ENCODE measurements around the gene ASTN1.

Gene ASTN1

DNA sequence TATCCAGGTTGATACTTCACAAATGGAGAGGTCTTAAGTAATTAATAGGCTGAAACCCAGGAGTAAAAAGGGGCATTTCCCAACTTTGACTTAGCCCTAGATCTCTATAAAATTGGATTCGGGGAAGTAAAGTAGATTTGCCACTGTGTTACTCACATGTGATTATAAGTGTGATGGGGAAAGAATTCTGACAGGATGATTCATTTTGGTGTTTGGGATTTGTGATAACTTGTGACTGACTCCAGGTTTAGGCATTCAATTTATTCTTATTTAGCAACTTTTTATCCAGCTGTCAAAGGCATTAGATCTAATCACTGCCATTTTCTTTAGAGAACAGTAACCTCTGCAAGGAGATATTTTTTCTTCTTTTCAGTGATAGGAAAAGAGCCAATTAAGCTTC lies 175.5 kb downstream of the ASTN1 start:
- H3K4me3 ChIP-seq (ENCODE audit: low read length in 2 of 2) = no peak overlapping the region
- no peaks in the 10 kb centered on the region for H3K4me1 ChIP-seq (ENCODE audit: control insufficient read depth, insufficient read depth, low read length)
- peaks cover 0 to under 1% of the 10 kb centered on the region in 2 donors for H3K27me3 ChIP-seq (ENCODE audit: control insufficient read depth in 1 of 2, insufficient read depth in 2 of 2, low read length in 2 of 2)
- no peaks in the 10 kb centered on the region for H3K36me3 ChIP-seq (ENCODE audit: control insufficient read depth in 2 of 2, insufficient read depth in 2 of 2, low read length in 2 of 2)
- H3K9ac ChIP-seq (ENCODE audit: low read length in 2 of 2) = no peak overlapping the region
- no peaks in the 10 kb centered on the region for H3K9me3 ChIP-seq (ENCODE audit: control insufficient read depth in 2 of 2, low read length in 2 of 2)
- H3K27ac ChIP-seq (ENCODE audit: low read length) = no peak overlapping the region

DNA sequence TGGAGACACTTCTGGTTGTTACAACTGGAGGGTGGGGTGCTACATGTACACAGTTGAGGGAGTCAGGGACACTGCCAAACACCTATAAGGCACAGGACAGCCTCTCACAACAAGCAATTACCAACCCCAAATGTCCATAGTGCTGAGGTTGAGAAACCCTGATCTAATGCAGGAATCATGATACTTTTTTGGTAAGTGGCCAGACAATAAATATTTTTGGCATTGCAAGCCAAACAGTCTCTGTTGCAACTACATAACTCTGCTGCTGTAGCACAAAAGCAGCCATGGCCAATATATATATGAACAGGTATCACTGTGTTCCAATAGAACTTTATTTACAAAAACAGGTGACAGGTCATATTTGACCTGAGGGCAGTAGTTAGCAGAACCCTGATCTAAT lies 177.5 kb downstream of the ASTN1 start:
- Histone ChIP-seq H3K9ac (ENCODE audit: low read length in 2 of 2) (no peak overlapping the region), H3K4me1 (ENCODE audit: control insufficient read depth, insufficient read depth, low read length) (no peaks in the 10 kb centered on the region), H3K27ac (ENCODE audit: low read length) (no peak overlapping the region), H3K36me3 (ENCODE audit: control insufficient read depth in 2 of 2, insufficient read depth in 2 of 2, low read length in 2 of 2) (no peaks in the 10 kb centered on the region), H3K4me3 (ENCODE audit: low read length in 2 of 2) (no peak overlapping the region), H3K9me3 (ENCODE audit: control insufficient read depth in 2 of 2, low read length in 2 of 2) (no peaks in the 10 kb centered on the region), H3K27me3 (ENCODE audit: control insufficient read depth in 1 of 2, insufficient read depth in 2 of 2, low read length in 2 of 2) (no peaks in the 10 kb centered on the region)

DNA sequence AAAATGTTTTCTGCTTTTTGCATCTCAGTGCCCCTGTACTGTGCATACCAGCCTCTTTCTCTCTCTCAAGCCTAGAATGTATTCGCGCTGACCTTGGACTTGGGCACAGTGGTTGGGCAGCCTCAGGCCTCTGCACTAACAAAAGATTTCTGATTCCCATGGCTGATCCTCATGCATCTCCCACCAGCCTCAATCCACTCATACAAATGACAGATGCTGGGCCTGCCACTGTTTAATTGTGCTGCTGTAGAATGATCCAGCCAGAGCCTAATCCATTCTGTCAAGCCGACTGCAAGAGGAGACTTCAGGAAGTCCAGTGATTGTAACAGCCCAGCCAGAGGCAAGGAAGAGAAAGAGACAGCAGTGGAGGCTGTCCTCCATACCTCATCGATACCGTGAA lies 180.8 kb downstream of the ASTN1 start:
- H3K9ac ChIP-seq (ENCODE audit: low read length in 2 of 2) = no peak overlapping the region
- H3K9me3 ChIP-seq (ENCODE audit: control insufficient read depth in 2 of 2, low read length in 2 of 2) = no peaks in the 10 kb centered on the region
- no peaks in the 10 kb centered on the region for H3K4me1 ChIP-seq (ENCODE audit: control insufficient read depth, insufficient read depth, low read length)
- no peaks in the 10 kb centered on the region for H3K36me3 ChIP-seq (ENCODE audit: control insufficient read depth in 2 of 2, insufficient read depth in 2 of 2, low read length in 2 of 2)
- H3K27ac ChIP-seq (ENCODE audit: low read length) = no peak overlapping the region
- peaks cover 0 to 3% of the 10 kb centered on the region in 2 donors for H3K27me3 ChIP-seq (ENCODE audit: control insufficient read depth in 1 of 2, insufficient read depth in 2 of 2, low read length in 2 of 2)
- H3K4me3 ChIP-seq (ENCODE audit: low read length in 2 of 2) = no peak overlapping the region

DNA sequence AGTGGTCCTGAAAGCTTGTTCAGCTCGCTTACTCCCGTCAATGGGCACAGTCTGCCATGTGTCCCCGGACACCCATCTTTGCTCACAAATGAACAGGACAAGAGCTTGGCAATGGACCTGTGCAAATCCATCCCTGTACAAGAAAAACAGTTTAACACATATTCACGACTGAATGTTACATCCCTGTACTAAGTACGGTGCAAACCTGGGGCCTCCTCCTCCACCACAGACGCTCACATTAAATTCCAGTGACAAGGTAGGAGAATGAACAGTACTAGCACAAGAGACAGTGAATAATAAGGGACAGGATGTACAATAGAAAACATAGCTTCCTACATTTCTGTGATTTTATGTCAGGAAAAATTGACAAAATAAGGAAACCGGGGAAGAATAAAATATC lies 187.7 kb downstream of the ASTN1 start:
- Histone ChIP-seq H3K9ac (ENCODE audit: low read length in 2 of 2) (no peak overlapping the region), H3K36me3 (ENCODE audit: control insufficient read depth in 2 of 2, insufficient read depth in 2 of 2, low read length in 2 of 2) (no peaks in the 10 kb centered on the region), H3K27me3 (ENCODE audit: control insufficient read depth in 1 of 2, insufficient read depth in 2 of 2, low read length in 2 of 2) (peaks cover 0 to 3% of the 10 kb centered on the region in 2 donors), H3K27ac (ENCODE audit: low read length) (no peak overlapping the region), H3K9me3 (ENCODE audit: control insufficient read depth in 2 of 2, low read length in 2 of 2) (no peaks in the 10 kb centered on the region), H3K4me3 (ENCODE audit: low read length in 2 of 2) (no peak overlapping the region), H3K4me1 (ENCODE audit: control insufficient read depth, insufficient read depth, low read length) (no peaks in the 10 kb centered on the region)

DNA sequence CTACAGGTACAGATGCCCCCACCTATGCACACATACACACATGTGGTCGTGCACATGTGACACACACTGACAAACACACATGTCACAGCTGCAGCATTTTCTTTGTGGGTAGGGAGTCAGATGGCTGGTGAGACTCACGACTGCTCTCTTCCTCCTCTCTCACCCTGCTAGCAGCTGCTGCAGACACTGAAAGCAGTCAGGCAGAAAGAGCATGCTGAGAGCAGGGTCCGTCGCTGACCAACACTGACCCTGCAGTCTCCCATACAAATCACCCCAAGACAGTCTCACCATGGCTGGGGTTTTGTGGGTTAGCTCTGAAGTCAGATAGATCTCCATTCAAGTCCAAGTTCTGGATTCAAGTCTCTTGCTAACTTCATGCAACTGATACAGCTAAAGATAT lies 188.3 kb downstream of the ASTN1 start:
- Histone ChIP-seq H3K36me3 (ENCODE audit: control insufficient read depth in 2 of 2, insufficient read depth in 2 of 2, low read length in 2 of 2) (no peaks in the 10 kb centered on the region), H3K9ac (ENCODE audit: low read length in 2 of 2) (no peak overlapping the region), H3K27me3 (ENCODE audit: control insufficient read depth in 1 of 2, insufficient read depth in 2 of 2, low read length in 2 of 2) (peaks cover 0 to 3% of the 10 kb centered on the region in 2 donors), H3K4me1 (ENCODE audit: control insufficient read depth, insufficient read depth, low read length) (no peaks in the 10 kb centered on the region), H3K9me3 (ENCODE audit: control insufficient read depth in 2 of 2, low read length in 2 of 2) (no peaks in the 10 kb centered on the region), H3K4me3 (ENCODE audit: low read length in 2 of 2) (no peak overlapping the region), H3K27ac (ENCODE audit: low read length) (no peak overlapping the region)

DNA sequence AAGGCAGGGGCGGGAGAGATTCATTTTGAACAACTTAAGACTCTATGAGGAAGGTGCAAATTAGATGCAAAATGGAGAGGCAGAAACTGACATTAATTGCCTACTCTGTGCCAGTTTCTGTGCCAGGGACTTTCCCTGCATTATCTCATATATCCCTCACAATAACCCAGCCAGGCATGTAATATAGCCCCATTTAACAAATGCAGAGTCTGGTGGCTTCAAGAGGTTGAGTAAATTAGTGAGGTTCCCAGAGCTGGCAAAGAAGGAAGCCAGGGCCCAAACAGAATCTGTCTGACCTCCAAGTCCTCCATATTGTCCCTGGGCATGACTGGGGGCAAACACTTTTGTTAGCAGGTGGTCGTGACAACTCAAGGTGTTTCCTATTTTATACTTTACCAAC lies 199.8 kb downstream of the ASTN1 start:
- no peak overlapping the region for H3K4me3 ChIP-seq (ENCODE audit: low read length in 2 of 2)
- H3K9ac ChIP-seq (ENCODE audit: low read length in 2 of 2) = no peak overlapping the region
- no peak overlapping the region for H3K27ac ChIP-seq (ENCODE audit: low read length)
- H3K27me3 ChIP-seq (ENCODE audit: control insufficient read depth in 1 of 2, insufficient read depth in 2 of 2, low read length in 2 of 2) = no peaks in the 10 kb centered on the region
- no peaks in the 10 kb centered on the region for H3K4me1 ChIP-seq (ENCODE audit: control insufficient read depth, insufficient read depth, low read length)
- no peaks in the 10 kb centered on the region for H3K9me3 ChIP-seq (ENCODE audit: control insufficient read depth in 2 of 2, low read length in 2 of 2)
- no peaks in the 10 kb centered on the region for H3K36me3 ChIP-seq (ENCODE audit: control insufficient read depth in 2 of 2, insufficient read depth in 2 of 2, low read length in 2 of 2)

DNA sequence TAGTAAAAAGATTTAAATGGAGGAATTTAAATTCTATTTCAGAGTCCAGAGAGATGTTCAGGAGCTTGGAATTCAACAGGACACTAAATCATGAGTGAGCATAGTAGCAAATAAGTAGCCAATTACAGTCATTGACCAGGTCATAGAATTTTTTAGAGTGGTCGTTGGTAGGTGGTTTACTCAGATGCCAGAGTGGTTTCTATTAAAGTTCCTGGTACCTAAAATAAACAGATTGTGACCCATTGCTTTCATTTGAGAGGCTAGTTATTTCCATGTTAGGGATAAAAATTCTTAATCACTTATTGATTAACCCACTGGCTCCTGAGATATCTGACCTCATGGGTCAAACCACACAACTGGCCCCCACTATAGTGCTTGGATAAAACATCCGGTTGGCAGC lies 201.3 kb downstream of the ASTN1 start:
- H3K9ac ChIP-seq (ENCODE audit: low read length in 2 of 2) = no peak overlapping the region
- H3K27ac ChIP-seq (ENCODE audit: low read length) = no peak overlapping the region
- no peaks in the 10 kb centered on the region for H3K36me3 ChIP-seq (ENCODE audit: control insufficient read depth in 2 of 2, insufficient read depth in 2 of 2, low read length in 2 of 2)
- H3K9me3 ChIP-seq (ENCODE audit: control insufficient read depth in 2 of 2, low read length in 2 of 2) = no peaks in the 10 kb centered on the region
- H3K4me1 ChIP-seq (ENCODE audit: control insufficient read depth, insufficient read depth, low read length) = no peaks in the 10 kb centered on the region
- H3K27me3 ChIP-seq (ENCODE audit: control insufficient read depth in 1 of 2, insufficient read depth in 2 of 2, low read length in 2 of 2) = no peaks in the 10 kb centered on the region
- H3K4me3 ChIP-seq (ENCODE audit: low read length in 2 of 2) = no peak overlapping the region

DNA sequence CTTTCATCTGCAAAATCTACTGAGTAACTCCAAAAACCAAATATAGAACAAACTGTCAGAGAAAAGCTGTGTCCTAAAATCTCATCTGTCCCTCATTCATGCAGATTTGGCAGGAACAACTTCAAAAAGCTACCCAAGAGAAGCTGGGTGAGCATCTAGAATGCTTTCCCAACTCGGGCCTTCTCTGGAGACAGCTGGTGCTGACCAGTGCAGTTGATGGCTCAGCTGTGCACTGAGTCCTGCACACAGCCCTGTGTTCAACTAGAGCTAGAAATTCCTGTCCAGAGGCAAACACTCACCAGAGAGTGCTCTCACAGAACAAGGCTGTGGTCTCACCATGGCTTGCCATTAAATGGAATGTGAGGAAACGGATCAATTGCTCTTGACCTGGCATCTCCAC lies 202.8 kb downstream of the ASTN1 start:
- no peak overlapping the region for H3K4me3 ChIP-seq (ENCODE audit: low read length in 2 of 2)
- no peak overlapping the region for H3K27ac ChIP-seq (ENCODE audit: low read length)
- no peaks in the 10 kb centered on the region for H3K4me1 ChIP-seq (ENCODE audit: control insufficient read depth, insufficient read depth, low read length)
- H3K27me3 ChIP-seq (ENCODE audit: control insufficient read depth in 1 of 2, insufficient read depth in 2 of 2, low read length in 2 of 2) = peaks cover 0 to 3% of the 10 kb centered on the region in 2 donors
- H3K36me3 ChIP-seq (ENCODE audit: control insufficient read depth in 2 of 2, insufficient read depth in 2 of 2, low read length in 2 of 2) = no peaks in the 10 kb centered on the region
- H3K9ac ChIP-seq (ENCODE audit: low read length in 2 of 2) = no peak overlapping the region
- peaks cover 0 to 3% of the 10 kb centered on the region in 2 donors for H3K9me3 ChIP-seq (ENCODE audit: control insufficient read depth in 2 of 2, low read length in 2 of 2)

DNA sequence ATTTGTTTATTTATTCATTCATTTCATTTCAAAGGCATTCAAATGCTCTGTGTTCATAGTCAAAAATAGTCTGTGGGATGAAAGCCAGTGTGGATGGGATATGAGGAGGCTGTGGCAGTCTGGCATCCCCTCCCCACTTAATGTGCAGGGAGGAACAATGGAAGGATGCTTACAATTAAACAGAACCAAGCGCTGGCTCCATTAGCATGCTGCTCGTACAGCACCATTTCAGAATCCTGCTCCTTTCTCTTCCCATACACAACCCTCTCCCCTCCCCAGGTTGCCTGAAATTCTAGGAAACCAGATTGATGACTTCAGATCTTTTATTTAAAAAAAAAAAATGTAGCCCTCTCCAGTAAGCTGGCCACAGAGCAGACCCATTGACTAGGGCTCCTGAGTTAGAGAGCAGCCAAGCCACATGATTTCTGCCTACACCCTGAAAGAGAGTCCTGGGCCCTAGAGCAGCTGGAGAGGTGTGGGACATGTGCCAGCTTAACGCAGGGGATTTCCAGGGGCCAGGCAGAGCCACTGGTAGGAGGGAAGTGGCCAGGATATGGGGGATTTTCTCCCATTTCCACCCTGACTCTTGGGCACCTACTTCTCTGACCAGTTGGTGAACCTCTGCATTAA lies 205.2 kb downstream of the ASTN1 start:
- Histone ChIP-seq H3K4me3 (ENCODE audit: low read length in 2 of 2) (no peak overlapping the region), H3K9me3 (ENCODE audit: control insufficient read depth in 2 of 2, low read length in 2 of 2) (peaks cover 0 to 3% of the 10 kb centered on the region in 2 donors), H3K36me3 (ENCODE audit: control insufficient read depth in 2 of 2, insufficient read depth in 2 of 2, low read length in 2 of 2) (no peaks in the 10 kb centered on the region), H3K4me1 (ENCODE audit: control insufficient read depth, insufficient read depth, low read length) (no peaks in the 10 kb centered on the region), H3K27ac (ENCODE audit: low read length) (no peak overlapping the region), H3K27me3 (ENCODE audit: control insufficient read depth in 1 of 2, insufficient read depth in 2 of 2, low read length in 2 of 2) (peaks cover 0 to 7% of the 10 kb centered on the region in 2 donors), H3K9ac (ENCODE audit: low read length in 2 of 2) (no peak overlapping the region)

DNA sequence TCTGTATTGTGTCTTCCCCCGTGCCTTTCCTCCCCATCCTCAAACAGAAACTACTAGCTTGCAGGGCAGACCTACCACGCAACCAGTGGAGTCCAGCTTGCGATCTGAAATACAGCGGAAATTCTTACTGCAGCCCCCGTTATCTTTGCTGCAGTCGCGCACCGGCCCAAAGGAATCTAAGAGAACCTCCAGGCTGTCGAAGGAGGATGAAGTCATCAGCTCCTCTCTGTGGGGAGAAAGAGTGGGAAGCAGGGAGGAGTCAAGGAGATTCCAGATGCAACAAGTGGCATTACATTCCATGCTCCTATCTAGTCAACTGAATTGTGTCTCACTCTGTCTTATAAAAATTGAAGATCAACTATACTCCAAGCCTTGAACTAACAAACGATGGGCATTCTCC lies 206.9 kb downstream of the ASTN1 start:
- Histone ChIP-seq H3K4me1 (ENCODE audit: control insufficient read depth, insufficient read depth, low read length) (no peaks in the 10 kb centered on the region), H3K27me3 (ENCODE audit: control insufficient read depth in 1 of 2, insufficient read depth in 2 of 2, low read length in 2 of 2) (peaks cover 0 to 7% of the 10 kb centered on the region in 2 donors), H3K27ac (ENCODE audit: low read length) (no peak overlapping the region), H3K9ac (ENCODE audit: low read length in 2 of 2) (no peak overlapping the region), H3K36me3 (ENCODE audit: control insufficient read depth in 2 of 2, insufficient read depth in 2 of 2, low read length in 2 of 2) (no peaks in the 10 kb centered on the region), H3K9me3 (ENCODE audit: control insufficient read depth in 2 of 2, low read length in 2 of 2) (peaks cover 0 to 3% of the 10 kb centered on the region in 2 donors), H3K4me3 (ENCODE audit: low read length in 2 of 2) (no peak overlapping the region)

DNA sequence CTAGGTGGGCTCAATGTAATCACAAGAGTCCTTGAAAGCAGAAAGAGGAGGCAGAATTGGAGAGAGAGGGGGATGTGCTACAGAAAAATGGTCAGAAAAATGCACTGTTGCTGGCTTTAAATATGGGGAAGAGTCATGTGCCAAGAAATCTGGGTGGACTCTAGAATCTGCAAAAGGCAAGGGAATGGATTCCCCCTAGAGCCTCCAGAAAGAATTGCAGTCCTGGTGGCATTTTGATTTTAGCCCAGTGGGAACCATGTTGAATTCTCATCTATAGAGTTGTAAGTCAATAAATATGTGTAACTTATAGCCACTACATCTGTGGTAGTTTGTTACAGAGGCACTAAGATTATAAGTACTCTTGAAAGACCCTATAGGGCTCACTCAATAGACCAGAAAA lies 210.3 kb downstream of the ASTN1 start:
- H3K9me3 ChIP-seq (ENCODE audit: control insufficient read depth in 2 of 2, low read length in 2 of 2) = peaks cover 0 to 3% of the 10 kb centered on the region in 2 donors
- no peak overlapping the region for H3K4me3 ChIP-seq (ENCODE audit: low read length in 2 of 2)
- no peak overlapping the region for H3K9ac ChIP-seq (ENCODE audit: low read length in 2 of 2)
- no peaks in the 10 kb centered on the region for H3K4me1 ChIP-seq (ENCODE audit: control insufficient read depth, insufficient read depth, low read length)
- H3K27ac ChIP-seq (ENCODE audit: low read length) = no peak overlapping the region
- H3K27me3 ChIP-seq (ENCODE audit: control insufficient read depth in 1 of 2, insufficient read depth in 2 of 2, low read length in 2 of 2) = peaks cover under 1 to 13% of the 10 kb centered on the region in 2 donors
- no peaks in the 10 kb centered on the region for H3K36me3 ChIP-seq (ENCODE audit: control insufficient read depth in 2 of 2, insufficient read depth in 2 of 2, low read length in 2 of 2)
